ENCODE results near the gene MUC20. TPM values are rescaled to one million over a fixed set of nuclear protein-coding genes. Genes with fewer than 3 reads are reported as not detected.
"Not testable (repeated sequence)": the region's sequence is repeated elsewhere in the genome, so short reads cannot be mapped to it uniquely, and the experiment has no call there.

Gene MUC20
- total RNA-seq, 1 donor from 2014 or later: 42.1 TPM

DNA sequence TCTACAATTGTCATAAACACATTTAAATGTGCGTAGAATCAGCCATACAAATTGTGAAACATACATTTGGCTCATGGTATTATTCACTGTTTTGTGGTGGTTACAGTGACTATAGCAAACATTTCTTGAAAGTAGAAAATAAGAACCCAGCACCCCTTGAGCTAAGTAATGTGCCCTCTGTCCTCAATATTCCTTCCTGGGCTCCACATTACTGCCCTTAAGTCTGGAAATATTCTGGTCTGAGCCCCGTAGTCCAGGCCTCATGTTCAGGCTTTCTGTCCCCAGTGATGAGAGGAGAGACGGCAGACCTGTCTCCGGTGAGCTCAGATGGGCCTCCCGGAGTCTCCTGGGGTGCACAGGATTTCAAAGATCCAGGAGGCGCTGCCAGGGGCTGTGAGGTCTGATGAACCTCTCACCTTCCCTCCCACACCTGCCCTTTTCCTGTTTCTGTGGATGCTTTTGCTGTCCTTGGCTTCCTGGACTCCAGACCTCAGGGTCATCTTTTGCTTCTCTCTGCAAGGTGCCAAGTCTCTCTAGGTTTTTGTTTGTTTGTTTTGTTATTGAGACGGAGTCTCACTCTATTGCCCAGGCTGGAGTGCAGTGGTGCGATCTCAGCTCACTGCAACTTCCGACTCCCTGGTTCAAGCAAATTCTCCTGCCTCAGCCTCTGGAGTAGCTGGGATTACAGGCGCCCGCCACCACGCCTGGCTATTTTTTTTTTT, 8.8 kb upstream of the MUC20 start:
- Histone ChIP-seq H3K4me3 (ENCODE audit: low read depth, low read length) (no peak overlapping the region), H3K36me3 (ENCODE audit: control insufficient read depth, insufficient read depth, low read length) (no peaks in the 10 kb centered on the region), H3K27me3 (ENCODE audit: control insufficient read depth, insufficient read depth, low read length) (no peaks in the 10 kb centered on the region)
- TF ChIP-seq CTCF (IDR thresholded peaks at IDR 0.05; ENCODE audit: insufficient read depth, low read length, poor library complexity, severe bottlenecking): no peak
- DNase-seq (ENCODE audit: low read depth): no peak

- DNase-seq (ENCODE audit: low read depth); H3K27me3 ChIP-seq (ENCODE audit: control insufficient read depth, insufficient read depth, low read length); H3K4me3 ChIP-seq (ENCODE audit: low read depth, low read length); H3K36me3 ChIP-seq (ENCODE audit: control insufficient read depth, insufficient read depth, low read length): not testable (repeated sequence)
Measured at GRCh38 chr3:195712535-195712910, 8.3 kb upstream of the MUC20 start.

- not testable (repeated sequence) for H3K27me3 ChIP-seq (ENCODE audit: control insufficient read depth, insufficient read depth, low read length); H3K36me3 ChIP-seq (ENCODE audit: control insufficient read depth, insufficient read depth, low read length); H3K4me3 ChIP-seq (ENCODE audit: low read depth, low read length); DNase-seq (ENCODE audit: low read depth)
Measured at GRCh38 chr3:195713150-195713549, 7.6 kb upstream of the MUC20 start.

GRCh38 chr3:195714380-195715011, 6.3 kb upstream of the MUC20 start:
- DNase-seq (ENCODE audit: low read depth): no peak

DNA sequence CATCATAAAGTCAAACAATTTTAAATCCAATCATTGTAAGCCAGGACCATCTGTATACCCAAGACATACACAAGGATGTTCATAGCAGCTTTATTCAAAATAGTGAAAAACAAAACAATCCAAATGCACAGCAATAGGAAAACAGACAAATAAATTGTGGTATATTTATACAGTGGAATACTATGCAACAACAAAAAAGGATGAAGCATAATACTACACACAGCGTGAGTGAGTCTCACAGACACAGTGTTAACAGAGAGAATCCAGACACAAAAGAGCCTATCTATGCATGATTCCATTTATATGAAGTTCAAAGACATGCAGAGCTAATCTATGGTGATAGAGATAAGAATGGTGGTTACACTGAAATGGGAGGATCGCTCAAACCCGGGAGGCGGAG, 5.6 kb upstream of the MUC20 start:
- Histone ChIP-seq H3K36me3 (ENCODE audit: control insufficient read depth, insufficient read depth, low read length) (no peaks in the 10 kb centered on the region), H3K27me3 (ENCODE audit: control insufficient read depth, insufficient read depth, low read length) (no peaks in the 10 kb centered on the region), H3K4me3 (ENCODE audit: low read depth, low read length) (no peak overlapping the region)
- DNase-seq (ENCODE audit: low read depth): no peak
- no peak for TF ChIP-seq CTCF (IDR thresholded peaks at IDR 0.05; ENCODE audit: insufficient read depth, low read length, poor library complexity, severe bottlenecking)

More at GRCh38 chr3:195714380-195715011, 6.3 kb upstream of the MUC20 start:
- TF ChIP-seq CTCF (IDR thresholded peaks at IDR 0.05; ENCODE audit: insufficient read depth, low read length, poor library complexity, severe bottlenecking): no peak
- H3K27me3 ChIP-seq (ENCODE audit: control insufficient read depth, insufficient read depth, low read length): no peaks in the 10 kb centered on the region
- no peak overlapping the region for H3K4me3 ChIP-seq (ENCODE audit: low read depth, low read length)
- H3K36me3 ChIP-seq (ENCODE audit: control insufficient read depth, insufficient read depth, low read length): no peaks in the 10 kb centered on the region

DNA sequence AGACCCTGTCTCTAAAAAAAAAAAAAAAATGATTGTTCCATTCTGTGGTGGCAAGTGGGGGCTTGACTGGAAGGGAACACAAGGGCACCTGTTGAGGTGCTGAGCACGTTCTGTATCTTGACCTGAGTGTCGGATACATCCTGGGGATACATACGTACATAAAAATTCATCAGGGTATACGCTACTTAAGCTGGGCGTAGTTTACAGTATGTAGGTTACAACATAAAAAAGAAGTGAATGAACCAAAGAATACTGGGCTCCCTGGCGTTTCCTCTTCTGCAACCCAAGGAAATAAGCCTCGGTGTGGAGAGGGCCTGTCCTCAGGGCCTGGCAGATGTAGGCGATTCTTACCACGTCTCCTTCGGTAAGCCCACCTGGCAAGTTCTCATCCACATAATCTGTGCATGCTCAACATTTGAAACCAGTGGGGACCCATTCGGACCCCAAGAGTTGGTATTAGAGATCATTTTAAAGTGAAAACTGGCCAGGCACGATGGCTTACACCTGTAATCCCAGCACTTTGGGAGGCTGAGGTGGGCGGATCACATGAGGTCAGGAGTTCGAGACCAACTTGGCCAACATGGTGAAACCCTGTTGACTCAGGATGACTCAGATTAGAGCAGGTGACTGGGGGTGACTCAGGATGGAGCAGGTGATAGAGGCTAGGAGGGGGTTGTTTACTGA, 5.1 kb upstream of the MUC20 start:
- TF ChIP-seq CTCF (IDR thresholded peaks at IDR 0.05; ENCODE audit: insufficient read depth, low read length, poor library complexity, severe bottlenecking): no peak
- Histone ChIP-seq H3K36me3 (ENCODE audit: control insufficient read depth, insufficient read depth, low read length) (no peaks in the 10 kb centered on the region), H3K27me3 (ENCODE audit: control insufficient read depth, insufficient read depth, low read length) (no peaks in the 10 kb centered on the region), H3K4me3 (ENCODE audit: low read depth, low read length) (no peak overlapping the region)
- DNase-seq (ENCODE audit: low read depth): peak; percentile 35
